SU-DHL-6 (cell line): ENCODE measurements around the gene PICALM.
A peak's percentile ranks its signal among the peaks of the same experiment; 100 is the strongest.

Experiments used
- H2AFZ ChIP-seq: fragments of 200-600 bp; sonication (generic); 2 replicates; pipeline ENCODE4 v1.6.1; 2014; ENCODE audit warnings: low read depth, mild to moderate bottlenecking, moderate library complexity, mixed read lengths, antibody characterized with exemption, low read length; ENCODE audit not compliant: severe bottlenecking
- H3F3A ChIP-seq: fragments of 200-600 bp; shearing (Covaris generic); 2 replicates; pipeline ENCODE4 v1.6.0; 2016; ENCODE audit warnings: antibody characterized with exemption, mild to moderate bottlenecking; ENCODE audit not compliant: insufficient read depth
- H3K27ac ChIP-seq: fragments of 200-600 bp; sonication (generic); 2 replicates; pipeline ENCODE4 v1.5.1; 2016; ENCODE audit warnings: low read depth, mild to moderate bottlenecking, low read length, moderate library complexity, mixed read lengths
- H3K27me3 ChIP-seq: fragments of 200-600 bp; sonication (generic), shearing (Covaris generic); 2 replicates; pipeline ENCODE4 v1.6.0; 2014; ENCODE audit warnings: mild to moderate bottlenecking, low read length
- H3K36me3 ChIP-seq: fragments of 200-600 bp; sonication (generic); 2 replicates; pipeline ENCODE4 v1.6.1; 2014; ENCODE audit warnings: mild to moderate bottlenecking, low read length, mixed read lengths
- H3K4me2 ChIP-seq: fragments of 300-600, 200-600 bp; shearing (Covaris generic), sonication (generic); 2 replicates; pipeline ENCODE4 v1.6.0; 2014; ENCODE audit warnings: low read length, low read depth, mild to moderate bottlenecking; ENCODE audit not compliant: poor library complexity, severe bottlenecking
- H3K4me3 ChIP-seq: fragments of 200-600 bp; sonication (generic); 2 replicates; pipeline ENCODE4 v1.5.1; 2014; ENCODE audit warnings: antibody characterized with exemption, low read length, mild to moderate bottlenecking, mixed read lengths; ENCODE audit not compliant: insufficient read depth, poor library complexity, severe bottlenecking
- H3K79me2 ChIP-seq: fragments of 200-600 bp; sonication (generic); 2 replicates; pipeline ENCODE4 v1.6.1; 2014; ENCODE audit warnings: mild to moderate bottlenecking, low read length, moderate library complexity; ENCODE audit not compliant: insufficient read depth
- H3K9ac ChIP-seq: fragments of 200-600 bp; sonication (generic); 2 replicates; pipeline ENCODE4 v1.7.0; 2014; ENCODE audit warnings: mild to moderate bottlenecking, low read length
- H3K9me2 ChIP-seq: fragments of 200-600 bp; sonication (generic); replicated peaks from 2 replicates; pipeline ENCODE4 v1.6.1; 2014; ENCODE audit warnings: low read length; ENCODE audit not compliant: insufficient read depth
- H3K9me3 ChIP-seq: fragments of 200-600 bp; sonication (generic); 2 replicates; pipeline ENCODE4 v1.6.1; 2014; ENCODE audit warnings: low read length, mixed read lengths; ENCODE audit not compliant: insufficient read depth
- H4K20me1 ChIP-seq: fragments of 200-600 bp; sonication (generic); 2 replicates; pipeline ENCODE4 v1.6.1; 2014; ENCODE audit warnings: low read depth, mild to moderate bottlenecking, antibody characterized with exemption, low read length, moderate library complexity, mixed read lengths
- EZH2phosphoT487 ChIP-seq: fragments of 200-600 bp; sonication (generic), shearing (Covaris generic); conservative IDR thresholded peaks from 2 replicates; pipeline ENCODE4 v1.6.1; 2018; ENCODE audit warnings: mild to moderate bottlenecking, antibody characterized with exemption, low read length, moderate library complexity, mixed read lengths
- TF ChIP-seq, protein P1 (sequence below): fragments of 200-600 bp; sonication (generic); IDR thresholded peaks from one replicate; pipeline ENCODE4 v1.5.1; 2017; ENCODE audit warnings: antibody characterized with exemption, mild to moderate bottlenecking, low read length, moderate library complexity; ENCODE audit not compliant: insufficient read depth, poor library complexity, severe bottlenecking

PICALM gene

DNA sequence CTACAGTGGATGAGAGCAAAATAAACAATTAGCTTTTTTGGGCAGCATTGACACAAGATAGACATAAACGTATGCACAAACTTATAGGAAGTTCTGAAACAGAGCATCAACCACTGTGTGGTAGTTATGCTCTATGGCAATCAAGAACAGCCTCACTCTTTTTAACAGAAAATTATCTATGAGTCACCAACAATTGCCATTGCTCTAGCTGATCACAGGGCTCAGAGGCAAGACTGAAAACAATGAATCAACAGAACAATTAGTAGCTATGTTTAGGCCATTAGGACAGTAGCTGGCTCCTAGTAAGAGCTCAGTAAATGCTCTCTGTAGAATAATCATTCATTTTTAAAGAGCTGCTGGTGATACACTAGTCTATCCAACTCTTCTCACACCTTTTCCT lies 34.9 kb upstream of the PICALM start:
- no peaks in the 10 kb centered on the region for H3K79me2 ChIP-seq
- no peak overlapping the region for H3K9ac ChIP-seq
- H3K4me3 ChIP-seq = no peak overlapping the region
- TF ChIP-seq, protein P1, sequence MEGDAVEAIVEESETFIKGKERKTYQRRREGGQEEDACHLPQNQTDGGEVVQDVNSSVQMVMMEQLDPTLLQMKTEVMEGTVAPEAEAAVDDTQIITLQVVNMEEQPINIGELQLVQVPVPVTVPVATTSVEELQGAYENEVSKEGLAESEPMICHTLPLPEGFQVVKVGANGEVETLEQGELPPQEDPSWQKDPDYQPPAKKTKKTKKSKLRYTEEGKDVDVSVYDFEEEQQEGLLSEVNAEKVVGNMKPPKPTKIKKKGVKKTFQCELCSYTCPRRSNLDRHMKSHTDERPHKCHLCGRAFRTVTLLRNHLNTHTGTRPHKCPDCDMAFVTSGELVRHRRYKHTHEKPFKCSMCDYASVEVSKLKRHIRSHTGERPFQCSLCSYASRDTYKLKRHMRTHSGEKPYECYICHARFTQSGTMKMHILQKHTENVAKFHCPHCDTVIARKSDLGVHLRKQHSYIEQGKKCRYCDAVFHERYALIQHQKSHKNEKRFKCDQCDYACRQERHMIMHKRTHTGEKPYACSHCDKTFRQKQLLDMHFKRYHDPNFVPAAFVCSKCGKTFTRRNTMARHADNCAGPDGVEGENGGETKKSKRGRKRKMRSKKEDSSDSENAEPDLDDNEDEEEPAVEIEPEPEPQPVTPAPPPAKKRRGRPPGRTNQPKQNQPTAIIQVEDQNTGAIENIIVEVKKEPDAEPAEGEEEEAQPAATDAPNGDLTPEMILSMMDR = no peak
- no peak for TF ChIP-seq EZH2phosphoT487
- H4K20me1 ChIP-seq = no peaks in the 10 kb centered on the region
- H2AFZ ChIP-seq = no peak overlapping the region
- no peak overlapping the region for H3K4me2 ChIP-seq
- H3K9me3 ChIP-seq = no peaks in the 10 kb centered on the region
- no peaks in the 10 kb centered on the region for H3K27me3 ChIP-seq
- H3F3A ChIP-seq = no peaks in the 10 kb centered on the region
- no peaks in the 10 kb centered on the region for H3K36me3 ChIP-seq
- H3K9me2 ChIP-seq = no peaks in the 10 kb centered on the region
- H3K27ac ChIP-seq = no peak overlapping the region

DNA sequence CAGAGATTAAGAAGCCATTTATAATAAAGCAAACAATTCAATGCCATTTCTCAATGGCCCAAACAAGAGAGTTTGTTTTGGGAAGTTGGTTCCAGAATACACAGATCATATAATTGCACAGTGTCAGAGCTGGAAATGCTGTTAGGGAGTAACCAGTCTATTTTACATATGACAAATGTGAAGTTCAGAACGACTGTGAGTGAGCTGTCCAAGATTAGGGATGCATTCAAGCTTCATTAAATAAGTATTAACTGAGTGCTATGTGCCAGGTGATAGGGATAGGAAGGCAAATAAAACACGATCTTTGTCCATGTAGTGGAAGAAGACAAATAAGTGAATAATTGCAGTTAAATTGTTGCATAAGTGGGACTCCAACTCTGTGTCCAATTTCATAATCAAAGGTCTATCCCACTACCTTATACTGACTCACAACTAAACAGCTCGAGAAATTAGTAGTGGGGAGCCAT lies 33.1 kb upstream of the PICALM start:
- no peaks in the 10 kb centered on the region for H3K9me3 ChIP-seq
- H3K27ac ChIP-seq = no peak overlapping the region
- no peak overlapping the region for H3K4me3 ChIP-seq
- no peaks in the 10 kb centered on the region for H3K36me3 ChIP-seq
- H3K4me2 ChIP-seq = no peak overlapping the region
- no peaks in the 10 kb centered on the region for H3K9me2 ChIP-seq
- H3K9ac ChIP-seq = no peak overlapping the region
- H3K79me2 ChIP-seq = no peaks in the 10 kb centered on the region
- H4K20me1 ChIP-seq = no peaks in the 10 kb centered on the region
- no peaks in the 10 kb centered on the region for H3F3A ChIP-seq
- H3K27me3 ChIP-seq = no peaks in the 10 kb centered on the region
- TF ChIP-seq EZH2phosphoT487 = no peak
- TF ChIP-seq, protein P1 = no peak
- no peak overlapping the region for H2AFZ ChIP-seq

DNA sequence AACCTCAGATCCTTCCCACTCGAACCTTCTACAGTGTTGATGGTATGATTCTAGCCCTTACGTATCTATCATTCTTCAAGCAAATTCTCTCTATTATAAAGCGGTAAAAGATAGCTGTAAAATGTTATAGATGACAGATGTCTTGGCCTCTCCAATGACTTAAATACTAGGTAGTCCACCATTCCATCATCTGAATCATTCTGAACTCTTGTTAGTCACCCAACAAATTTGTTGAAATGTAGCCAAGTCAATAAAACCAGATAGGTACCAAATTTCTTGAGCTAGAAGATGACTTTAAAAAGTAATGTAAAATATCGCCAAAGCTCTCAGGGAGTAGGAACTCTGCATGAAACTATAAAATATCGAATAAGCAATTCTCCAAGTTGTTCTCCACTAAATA lies 32.6 kb upstream of the PICALM start:
- no peaks in the 10 kb centered on the region for H3F3A ChIP-seq
- no peak overlapping the region for H3K9ac ChIP-seq
- no peaks in the 10 kb centered on the region for H3K9me2 ChIP-seq
- H3K36me3 ChIP-seq = no peaks in the 10 kb centered on the region
- no peaks in the 10 kb centered on the region for H3K79me2 ChIP-seq
- no peak overlapping the region for H3K4me2 ChIP-seq
- H3K4me3 ChIP-seq = no peak overlapping the region
- H3K27ac ChIP-seq = no peak overlapping the region
- H3K9me3 ChIP-seq = no peaks in the 10 kb centered on the region
- TF ChIP-seq, protein P1 = no peak
- TF ChIP-seq EZH2phosphoT487 = no peak
- H2AFZ ChIP-seq = no peak overlapping the region
- H4K20me1 ChIP-seq = no peaks in the 10 kb centered on the region
- H3K27me3 ChIP-seq = no peaks in the 10 kb centered on the region

DNA sequence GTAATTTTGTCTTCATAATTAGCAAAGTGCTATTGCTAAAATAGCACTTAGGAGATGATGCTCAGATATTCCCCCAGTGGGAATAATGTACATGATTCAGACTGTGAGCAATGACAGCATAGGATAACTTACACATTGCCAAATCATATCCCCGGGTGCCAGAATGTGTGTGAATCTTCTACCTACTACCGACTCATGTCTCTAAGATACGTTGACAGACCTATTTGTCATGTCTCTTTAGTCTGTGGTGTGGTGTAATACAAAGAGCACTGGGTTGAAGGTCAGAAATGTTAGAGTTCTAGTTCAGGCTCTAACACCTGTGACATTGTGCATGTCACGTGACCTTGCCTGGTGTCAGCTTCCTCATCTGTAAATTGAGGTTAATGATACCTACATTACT lies 31.0 kb upstream of the PICALM start:
- no peak overlapping the region for H3K9ac ChIP-seq
- no peaks in the 10 kb centered on the region for H3K79me2 ChIP-seq
- no peaks in the 10 kb centered on the region for H3F3A ChIP-seq
- H3K27ac ChIP-seq = no peak overlapping the region
- no peak overlapping the region for H3K4me3 ChIP-seq
- peak overlapping the region; percentile 16 for H2AFZ ChIP-seq
- no peaks in the 10 kb centered on the region for H3K9me3 ChIP-seq
- no peaks in the 10 kb centered on the region for H3K36me3 ChIP-seq
- H3K27me3 ChIP-seq = no peaks in the 10 kb centered on the region
- TF ChIP-seq, protein P1 = no peak
- no peak for TF ChIP-seq EZH2phosphoT487
- no peak overlapping the region for H3K4me2 ChIP-seq
- no peaks in the 10 kb centered on the region for H3K9me2 ChIP-seq
- H4K20me1 ChIP-seq = no peaks in the 10 kb centered on the region
